WI38 (cell line): ENCODE data around the gene PRR22.

Experiments
- H3K4me3 ChIP-seq: 2 replicates; pipeline ENCODE4 v1.5.1; 2011; ENCODE audit warnings: low read depth, mild to moderate bottlenecking, control low read depth, low read length
- CTCF ChIP-seq: IDR thresholded peaks from 2 replicates; pipeline ENCODE4 v1.5.1; 2012; ENCODE audit warnings: low read depth, mild to moderate bottlenecking, control low read depth, low read length

Gene PRR22

GRCh38 chr19:5811117-5811516 is 26.6 kb upstream of the PRR22 start:
- no peak for TF ChIP-seq CTCF
- no peak overlapping the region for H3K4me3 ChIP-seq

GRCh38 chr19:5809469-5809868 is 24.9 kb upstream of the PRR22 start:
- no peak for TF ChIP-seq CTCF

GRCh38 chr19:5809053-5809452 is 24.5 kb upstream of the PRR22 start:
- H3K4me3 ChIP-seq = no peak overlapping the region
- no peak for TF ChIP-seq CTCF

More at GRCh38 chr19:5809469-5809868, 24.9 kb upstream of the PRR22 start:
- H3K4me3 ChIP-seq = no peak overlapping the region

- H3K4me3 ChIP-seq = no peak overlapping the region
- TF ChIP-seq CTCF = no peak
Observed at GRCh38 chr19:5808120-5808816, 23.7 kb upstream of the PRR22 start.

- no peak for TF ChIP-seq CTCF
- no peak overlapping the region for H3K4me3 ChIP-seq
Observed at GRCh38 chr19:5806905-5807304, 22.4 kb upstream of the PRR22 start.

GRCh38 chr19:5806133-5806489 is 21.6 kb upstream of the PRR22 start:
- H3K4me3 ChIP-seq = peak overlapping the region; percentile 53
- TF ChIP-seq CTCF = no peak

- H3K4me3 ChIP-seq = peak overlapping the region; percentile 53
- TF ChIP-seq CTCF = peak; percentile 70
Observed at GRCh38 chr19:5805462-5806132, 21.1 kb upstream of the PRR22 start.
